GM23338 (cell line): ENCODE results near the gene IDH1. TPM values are rescaled to one million over a fixed set of nuclear protein-coding genes. Genes with fewer than 3 reads are reported as not detected.

Source experiments
- ATAC-seq: fragments of 200-7000 bp; cut with Tn5 transposase; 3 replicates; pipeline ENCODE4 v1.9.1; 2020
- DNase-seq: peaks from one replicate; pipeline ENCODE4 v3.0.0-alpha.2; 2015; ENCODE audit warnings: low spot score
- H2AFZ ChIP-seq: fragments of 200-600 bp; sonication (generic); 2 replicates; pipeline ENCODE4 v1.8.0; 2016; ENCODE audit warnings: antibody characterized with exemption, mild to moderate bottlenecking, moderate library complexity
- H3F3A ChIP-seq: fragments of 200-600 bp; sonication (generic); replicated peaks from 2 replicates; pipeline ENCODE4 v1.8.0; 2017; ENCODE audit warnings: antibody characterized with exemption, mixed run types, low read depth
- H3K27ac ChIP-seq: fragments of 200-600 bp; sonication (generic); 2 replicates; pipeline ENCODE4 v1.6.1; 2016; ENCODE audit warnings: low read depth
- H3K27me3 ChIP-seq: fragments of 200-600 bp; sonication (generic); 2 replicates; pipeline ENCODE4 v1.8.0; 2016; ENCODE audit warnings: mild to moderate bottlenecking, mixed run types, moderate library complexity; ENCODE audit not compliant: insufficient read depth
- H3K36me3 ChIP-seq: fragments of 200-600 bp; sonication (generic); 2 replicates; pipeline ENCODE4 v1.8.0; 2016; ENCODE audit warnings: mild to moderate bottlenecking; ENCODE audit not compliant: insufficient read depth
- H3K4me1 ChIP-seq: fragments of 200-600 bp; sonication (generic); 2 replicates; pipeline ENCODE4 v1.8.0; 2016; ENCODE audit warnings: mild to moderate bottlenecking, moderate library complexity; ENCODE audit not compliant: insufficient read depth
- H3K4me2 ChIP-seq: fragments of 200-600 bp; sonication (generic); 2 replicates; pipeline ENCODE4 v1.7.1; 2017; ENCODE audit warnings: mixed run types
- H3K4me3 ChIP-seq: fragments of 200-600 bp; sonication (generic); 2 replicates; pipeline ENCODE4 v1.6.1; 2016; ENCODE audit warnings: mixed run types
- H3K79me2 ChIP-seq: fragments of 200-600 bp; sonication (generic); replicated peaks from 2 replicates; pipeline ENCODE4 v1.8.0; 2017; ENCODE audit warnings: mild to moderate bottlenecking; ENCODE audit not compliant: insufficient read depth
- H3K9me2 ChIP-seq: fragments of 200-600 bp; sonication (generic); 2 replicates; pipeline ENCODE4 v1.8.0; 2017; ENCODE audit not compliant: insufficient read depth
- H4K20me1 ChIP-seq: fragments of 200-600 bp; sonication (generic); replicated peaks from 2 replicates; pipeline ENCODE4 v1.8.0; 2017; ENCODE audit warnings: mild to moderate bottlenecking; ENCODE audit not compliant: insufficient read depth
- H3K27ac Mint-ChIP-seq: 2 replicates; pipeline ENCODE4 v1.8.0; 2020; ENCODE audit warnings: inconsistent platforms, mild to moderate bottlenecking, moderate library complexity, mixed read lengths
- H3K27me3 Mint-ChIP-seq: 3 replicates; pipeline ENCODE4 v1.8.0; 2022; ENCODE audit warnings: low read depth, mild to moderate bottlenecking, moderate library complexity, mixed read lengths, inconsistent platforms; ENCODE audit not compliant: insufficient read depth, poor library complexity
- H3K36me3 Mint-ChIP-seq: 3 replicates; pipeline ENCODE4 v1.8.0; 2021; ENCODE audit warnings: low read depth, mild to moderate bottlenecking, inconsistent platforms, moderate library complexity, mixed read lengths
- H3K4me1 Mint-ChIP-seq: 3 replicates; pipeline ENCODE4 v1.8.0; 2020; ENCODE audit warnings: mild to moderate bottlenecking, inconsistent platforms, mixed read lengths
- H3K4me3 Mint-ChIP-seq: 3 replicates; pipeline ENCODE4 v1.8.0; 2021; ENCODE audit warnings: moderate library complexity, mild to moderate bottlenecking, inconsistent platforms, mixed read lengths
- H3K9me3 Mint-ChIP-seq: 3 replicates; pipeline ENCODE4 v1.8.0; 2020; ENCODE audit warnings: moderate library complexity, mild to moderate bottlenecking, inconsistent platforms, mixed read lengths
- CREB1 ChIP-seq: fragments of 250-450 bp; sonication (Bioruptor Pico); IDR thresholded peaks from 2 replicates; pipeline ENCODE4 v1.5.0; 2020; ENCODE audit warnings: low read depth, mild to moderate bottlenecking, moderate library complexity
- CTCF ChIP-seq, 2 experiments: fragments of 200-600 bp in 1 of 2; sonication (generic) in 1 of 2; conservative IDR thresholded peaks; 2 replicates each; pipeline versions ENCODE4 v1.5.1 to v1.6.1; 2016 to 2017; ENCODE audit warnings: antibody characterized with exemption in 2 of 2, low read depth in 2 of 2, mild to moderate bottlenecking in 2 of 2, moderate library complexity in 1 of 2
- EZH2 ChIP-seq: fragments of 200-600 bp; sonication (generic); IDR thresholded peaks from one replicate; pipeline ENCODE4 v1.8.0; 2017; ENCODE audit warnings: antibody characterized with exemption, mild to moderate bottlenecking, low read depth; ENCODE audit not compliant: unreplicated experiment
- EZH2phosphoT487 ChIP-seq: fragments of 200-600 bp; sonication (generic); IDR thresholded peaks from one replicate; pipeline ENCODE4 v1.8.1; 2018; ENCODE audit warnings: antibody characterized with exemption; ENCODE audit not compliant: unreplicated experiment
- JUNB ChIP-seq: IDR thresholded peaks from one replicate; pipeline ENCODE4 v1.6.1; 2016; ENCODE audit warnings: antibody characterized with exemption; ENCODE audit not compliant: unreplicated experiment
- NANOG ChIP-seq: IDR thresholded peaks from 2 replicates; pipeline ENCODE4 v1.6.1; 2016; ENCODE audit warnings: antibody characterized with exemption, borderline replicate concordance
- POLR2AphosphoS5 ChIP-seq: IDR thresholded peaks from 2 replicates; pipeline ENCODE4 v1.6.1; 2016; ENCODE audit warnings: antibody characterized with exemption, low read depth
- STAT1 ChIP-seq: IDR thresholded peaks from one replicate; pipeline ENCODE4 v1.6.1; 2016; ENCODE audit warnings: antibody characterized with exemption; ENCODE audit not compliant: unreplicated experiment
- ZNF331 ChIP-seq: fragments of 250-450 bp; sonication (Bioruptor Pico); IDR thresholded peaks from 2 replicates; pipeline ENCODE4 v1.5.0; 2020; ENCODE audit warnings: low read depth, mild to moderate bottlenecking, moderate library complexity
- ZNF462 ChIP-seq: fragments of 250-450 bp; sonication (Bioruptor Pico); IDR thresholded peaks from 2 replicates; pipeline ENCODE4 v1.5.0; 2020; ENCODE audit warnings: mild to moderate bottlenecking, moderate library complexity
- polyA plus RNA-seq: library from polyadenylated mRNA; unstranded; fragments of >200 nt; fragmentation: Nextera tagmentation; extraction: Ambion mirVana; gene quantifications from 2 replicates; pipeline ENCODE4 v1.2.1, GENCODE V29; 2016
- total RNA-seq: library from RNA; depleted of rRNA; stranded (reverse); fragments of >200 nt; shearing (Covaris generic); gene quantifications from 2 replicates; pipeline ENCODE4 v1.2.3, GENCODE V29; 2014

The IDH1 gene
- total and polyA plus RNA-seq, 2 experiments from 2014 or later, result 315 to 536 TPM

- Mint-ChIP-seq H3K4me1 (no peaks in the 10 kb centered on the region; the same call in 1 of the 3 replicates), H3K9me3 (no peaks in the 10 kb centered on the region), H3K4me3 (no peak overlapping the region), H3K27ac (no peak overlapping the region; the same call in 1 of the 2 replicates), H3K27me3 (no peaks in the 10 kb centered on the region), H3K36me3 (peaks cover 42% of the 10 kb centered on the region)
- no peak for DNase-seq
- peaks cover 8% of the 10 kb centered on the region; the same call in 1 of the 2 replicates for H4K20me1 ChIP-seq
- no peak for TF ChIP-seq CREB1 (CRISPR knock-in tag)
- no peak for TF ChIP-seq POLR2AphosphoS5
- TF ChIP-seq CTCF (conservative IDR thresholded peaks at IDR 0.05; ENCODE audit: low read depth in 2 of 2), result no peak
- TF ChIP-seq EZH2, result no peak
- no peaks in the 10 kb centered on the region for H3K27me3 ChIP-seq
- H2AFZ ChIP-seq, result no peak overlapping the region
- no peak overlapping the region for H3K4me2 ChIP-seq
- no peaks in the 10 kb centered on the region for H3F3A ChIP-seq
- H3K79me2 ChIP-seq, result peaks cover 31% of the 10 kb centered on the region
- peaks cover 38% of the 10 kb centered on the region for H3K36me3 ChIP-seq
- no peaks in the 10 kb centered on the region for H3K4me1 ChIP-seq
- no peak overlapping the region for H3K4me3 ChIP-seq
- ATAC-seq, result no peak
- no peak overlapping the region for H3K27ac ChIP-seq
- H3K9me2 ChIP-seq, result no peaks in the 10 kb centered on the region
These were observed 41.7 kb upstream of the IDH1 start for GRCh38 chr2:208296610-208297009.

GRCh38 chr2:208295834-208296233 is 41.0 kb upstream of the IDH1 start:
- Histone ChIP-seq H3K36me3 (peaks cover 34% of the 10 kb centered on the region), H3K4me3 (no peak overlapping the region), H3K4me2 (no peak overlapping the region), H3K4me1 (no peaks in the 10 kb centered on the region), H3F3A (no peaks in the 10 kb centered on the region), H3K79me2 (peaks cover 39% of the 10 kb centered on the region), H3K27ac (no peak overlapping the region), H4K20me1 (peaks cover 8% of the 10 kb centered on the region; the same call in 1 of the 2 replicates), H3K27me3 (no peaks in the 10 kb centered on the region), H2AFZ (no peak overlapping the region), H3K9me2 (no peaks in the 10 kb centered on the region)
- H3K27me3 Mint-ChIP-seq, result no peaks in the 10 kb centered on the region
- no peaks in the 10 kb centered on the region; the same call in 1 of the 3 replicates for H3K4me1 Mint-ChIP-seq
- H3K27ac Mint-ChIP-seq, result no peak overlapping the region
- no peak overlapping the region for H3K4me3 Mint-ChIP-seq
- ATAC-seq (no peak), DNase-seq (no peak)
- H3K9me3 Mint-ChIP-seq, result no peaks in the 10 kb centered on the region
- H3K36me3 Mint-ChIP-seq, result peaks cover 46% of the 10 kb centered on the region
- TF ChIP-seq ZNF462 (CRISPR knock-in tag), result no peak
- TF ChIP-seq NANOG, result no peak
- TF ChIP-seq EZH2, result no peak
- TF ChIP-seq POLR2AphosphoS5, result no peak
- TF ChIP-seq CTCF (conservative IDR thresholded peaks at IDR 0.05; ENCODE audit: low read depth in 2 of 2), result no peak
- no peak for TF ChIP-seq ZNF331 (CRISPR knock-in tag)
- TF ChIP-seq EZH2phosphoT487, result no peak
- no peak for TF ChIP-seq CREB1 (CRISPR knock-in tag)
- TF ChIP-seq STAT1, result no peak
- no peak for TF ChIP-seq JUNB
